NCI-H748 (cell line): ENCODE measurements around the gene PPP2R5C.
A peak's percentile ranks its signal among the peaks of the same experiment; 100 is the strongest.

Experiments
- DNase-seq: peaks from one replicate; lab custom pipeline; 2025; ENCODE audit not compliant: unreplicated experiment; lab: John Stamatoyannopoulos, UW

PPP2R5C gene

GRCh38 chr14:101749756-101750155 lies 11.8 kb upstream of the PPP2R5C start:
- DNase-seq, result peak; percentile 51

- no peak for DNase-seq
Observed at GRCh38 chr14:101754893-101755292, 6.6 kb upstream of the PPP2R5C start.

- no peak for DNase-seq
Observed at GRCh38 chr14:101755591-101756324, 5.8 kb upstream of the PPP2R5C start.

DNA sequence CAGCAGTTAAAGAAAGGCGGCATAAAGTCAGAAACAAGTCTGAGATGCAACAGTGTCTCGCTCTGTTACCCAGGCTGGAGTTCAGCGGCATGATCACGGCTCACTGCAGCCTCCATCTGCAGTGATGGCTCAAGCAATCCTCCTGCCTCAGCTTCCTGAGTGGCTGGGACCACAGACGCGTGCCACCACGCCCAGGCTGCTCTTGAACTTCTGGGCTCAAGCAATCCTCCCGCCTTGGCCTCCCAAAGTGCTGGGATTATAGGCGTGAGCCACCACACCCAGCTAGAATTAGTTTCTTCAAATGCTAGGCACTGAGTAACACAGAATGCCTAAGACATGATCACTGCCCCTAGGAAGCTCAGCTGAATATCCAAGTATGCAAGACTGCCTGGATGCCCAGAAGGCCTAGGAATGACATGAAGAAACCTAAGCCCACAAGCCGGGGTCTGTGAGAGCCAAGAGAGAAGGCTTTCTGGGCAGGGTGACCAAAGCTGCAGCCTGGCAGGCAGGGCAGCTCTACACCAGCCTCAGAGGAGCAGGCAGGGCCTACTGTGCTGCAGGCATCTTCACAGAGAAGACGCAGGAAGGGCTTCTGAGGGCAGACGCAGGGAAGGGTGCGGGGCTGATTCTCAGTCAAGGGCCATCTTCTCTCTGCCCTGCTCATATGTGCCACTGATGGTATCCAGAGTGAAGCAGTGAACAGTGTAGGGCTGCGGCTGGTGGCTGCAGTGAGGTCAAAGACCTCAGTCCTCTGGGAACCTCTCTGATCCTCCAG lies 4.3 kb upstream of the PPP2R5C start:
- no peak for DNase-seq

DNA sequence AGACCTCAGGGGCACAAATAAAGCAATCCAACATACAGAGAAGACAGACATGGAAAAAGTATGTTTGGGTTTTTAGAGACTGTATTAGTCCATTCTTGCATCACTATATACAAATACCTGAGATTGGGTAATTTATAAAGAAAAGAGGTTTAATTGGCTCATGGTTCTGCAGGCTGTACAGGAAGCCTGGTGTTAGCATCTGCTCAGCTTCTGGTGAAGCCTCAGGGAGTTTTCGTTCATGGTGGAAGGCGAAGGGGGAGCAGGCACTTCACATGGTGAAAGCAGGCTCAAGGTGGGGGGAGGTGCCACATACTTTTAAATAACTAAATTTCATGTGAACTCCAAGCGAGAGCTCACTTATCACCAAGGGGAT lies 3.7 kb upstream of the PPP2R5C start:
- no peak for DNase-seq

- no peak for DNase-seq
Observed at GRCh38 chr14:101758913-101759593, 2.5 kb upstream of the PPP2R5C start.

GRCh38 chr14:101760138-101761011 lies 1.1 kb upstream of the PPP2R5C start:
- DNase-seq, result peak; percentile 97

DNA sequence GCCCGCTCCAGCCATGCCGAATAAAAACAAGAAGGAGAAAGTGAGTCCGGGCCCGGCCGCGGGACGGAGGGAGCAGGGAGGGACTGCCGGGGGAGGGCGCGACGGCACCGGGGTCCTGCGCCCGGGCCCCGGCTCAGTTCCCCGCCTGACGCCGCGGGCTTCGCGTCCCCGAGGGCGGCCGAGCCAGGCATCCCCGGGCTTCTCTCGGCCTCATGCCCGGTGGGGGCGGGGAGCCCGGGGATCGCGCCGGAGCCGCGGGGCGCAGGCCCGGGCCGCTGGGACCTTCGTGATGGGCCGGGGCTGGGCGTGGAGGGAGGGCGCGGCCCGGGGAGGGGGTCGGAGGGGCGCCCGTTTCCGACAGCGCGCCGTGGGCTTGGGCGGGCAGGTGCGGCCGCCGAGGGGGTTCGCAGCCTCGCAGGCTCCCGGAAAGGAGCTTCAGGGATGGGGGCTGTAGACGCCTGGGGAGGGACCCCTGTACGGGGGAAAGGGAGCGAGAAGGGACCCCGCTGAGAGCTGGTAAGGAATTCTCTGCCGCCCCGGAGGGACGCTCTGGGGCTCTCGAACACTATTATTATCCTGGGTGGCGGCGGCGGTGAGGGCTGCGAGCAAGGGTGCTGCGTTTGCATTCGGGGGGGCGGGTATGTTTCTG lies 496 bp downstream of the PPP2R5C start:
- DNase-seq, result peak; percentile 70

DNA sequence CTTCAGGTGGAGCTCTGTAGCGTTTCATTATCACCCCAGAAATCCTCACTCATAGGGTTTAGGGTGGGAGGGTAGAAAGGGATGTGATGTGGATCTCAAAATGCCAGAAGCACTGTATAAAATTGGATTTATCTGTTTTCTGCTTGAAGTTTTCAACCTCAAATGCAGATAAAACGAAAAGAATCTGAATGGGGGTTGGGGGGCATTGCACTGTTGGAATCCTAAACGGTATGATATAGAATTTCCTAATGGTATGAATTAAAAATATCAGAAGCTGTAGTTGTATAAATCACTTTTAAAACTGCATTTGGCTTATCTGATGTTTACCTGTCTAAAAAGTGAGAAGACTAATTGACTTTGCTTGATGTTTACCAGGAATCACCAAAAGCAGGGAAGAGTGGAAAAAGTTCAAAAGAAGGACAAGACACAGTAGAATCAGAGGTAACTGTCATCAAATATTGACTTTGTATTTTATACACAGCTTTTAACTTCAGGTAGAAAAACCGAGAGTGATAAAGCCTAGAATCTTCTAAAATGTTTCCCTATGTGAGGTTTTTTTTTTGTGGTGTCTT lies 1.1 kb downstream of the PPP2R5C start:
- DNase-seq, result no peak

DNA sequence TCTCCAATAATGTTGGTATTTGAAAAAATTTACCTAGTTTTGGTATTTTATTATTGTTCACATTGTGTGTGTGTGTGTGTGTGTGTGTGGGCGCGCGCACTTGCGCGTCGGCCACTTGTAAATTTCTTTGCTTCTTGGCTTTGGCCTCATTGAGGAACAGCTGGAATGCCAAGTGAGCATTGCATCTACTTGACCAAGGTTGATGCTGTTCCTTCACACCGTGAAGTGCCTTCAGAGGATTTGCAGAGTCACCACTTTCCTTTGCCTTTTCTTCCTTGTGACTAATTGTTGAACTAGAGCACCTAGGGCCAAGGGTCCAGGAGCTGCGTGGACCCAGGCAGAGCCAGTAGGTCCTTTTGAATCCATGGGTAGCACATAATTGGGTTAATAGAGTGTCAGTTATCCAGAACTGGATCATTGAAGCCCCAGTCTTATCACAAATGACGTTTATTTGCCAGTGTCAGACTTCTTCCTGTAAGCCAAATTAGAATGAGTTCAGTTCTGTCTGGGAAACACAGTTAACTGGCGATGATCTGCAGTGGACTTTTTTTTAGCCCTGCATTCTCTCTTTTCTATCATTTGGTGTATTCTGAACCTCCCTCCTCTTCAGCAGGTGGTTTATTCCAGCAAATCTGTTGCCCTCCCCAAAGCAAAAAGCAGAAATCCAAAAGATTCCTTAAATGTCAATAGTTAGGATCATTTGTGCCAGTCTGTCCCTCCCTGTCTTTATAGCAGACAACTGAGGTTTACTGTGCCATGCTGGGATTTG lies 2.6 kb downstream of the PPP2R5C start:
- DNase-seq, result no peak

DNA sequence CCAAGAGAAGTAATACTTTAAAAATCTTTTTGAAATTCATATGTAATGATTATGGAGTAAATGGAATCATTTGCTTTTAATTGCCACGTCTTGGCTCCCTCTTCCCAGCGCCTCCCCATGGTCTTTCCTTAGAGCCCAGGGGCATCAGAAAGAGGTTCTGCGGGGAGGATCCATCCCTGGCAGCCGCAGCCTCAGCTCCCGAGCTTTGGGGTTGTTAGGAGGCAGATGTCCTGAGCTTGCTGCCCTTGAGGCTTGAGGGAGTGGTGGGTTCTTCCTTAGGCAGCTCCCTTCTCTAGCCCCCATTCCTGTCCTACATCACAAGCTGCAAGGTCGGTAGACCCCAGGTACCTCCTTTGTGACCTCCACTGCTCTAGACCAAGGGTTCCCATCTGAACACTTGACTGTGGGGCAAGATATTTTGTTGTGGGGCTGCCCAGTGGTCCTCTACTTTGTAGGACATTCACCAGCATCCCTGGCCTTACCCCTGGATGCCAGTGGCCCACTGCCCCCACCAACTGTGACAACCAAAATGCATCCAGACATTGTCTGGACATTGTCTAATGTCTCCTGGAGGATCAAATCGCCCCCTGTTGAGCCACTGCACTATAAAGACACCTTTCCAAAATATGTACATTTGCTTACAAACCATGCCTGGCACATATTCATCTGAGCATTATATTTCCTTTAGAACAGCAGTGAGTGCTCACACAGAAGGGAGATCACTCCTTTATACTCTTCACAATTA lies 6.3 kb downstream of the PPP2R5C start:
- DNase-seq, result no peak

GRCh38 chr14:101770183-101770582 lies 8.7 kb downstream of the PPP2R5C start:
- DNase-seq, result no peak

DNA sequence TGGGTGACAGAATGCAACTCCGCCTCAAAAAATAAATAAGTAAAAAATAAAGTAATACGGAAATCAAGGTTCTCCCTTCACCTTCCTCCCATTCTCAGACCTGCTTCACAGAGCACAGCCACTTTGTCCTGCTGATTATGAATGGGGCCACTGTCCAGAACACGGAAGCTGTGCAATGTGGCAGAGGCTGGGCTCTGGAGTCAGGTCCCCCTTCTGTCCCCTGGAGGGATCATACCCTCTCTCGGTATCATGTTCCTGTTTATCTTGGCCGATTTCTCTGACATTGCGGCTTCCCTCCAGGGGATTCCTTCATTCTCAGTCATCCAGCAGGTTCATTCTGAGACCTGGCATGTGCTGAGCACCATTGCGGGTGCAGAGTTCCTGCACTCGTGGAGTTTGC lies 11.3 kb downstream of the PPP2R5C start:
- no peak for DNase-seq

DNA sequence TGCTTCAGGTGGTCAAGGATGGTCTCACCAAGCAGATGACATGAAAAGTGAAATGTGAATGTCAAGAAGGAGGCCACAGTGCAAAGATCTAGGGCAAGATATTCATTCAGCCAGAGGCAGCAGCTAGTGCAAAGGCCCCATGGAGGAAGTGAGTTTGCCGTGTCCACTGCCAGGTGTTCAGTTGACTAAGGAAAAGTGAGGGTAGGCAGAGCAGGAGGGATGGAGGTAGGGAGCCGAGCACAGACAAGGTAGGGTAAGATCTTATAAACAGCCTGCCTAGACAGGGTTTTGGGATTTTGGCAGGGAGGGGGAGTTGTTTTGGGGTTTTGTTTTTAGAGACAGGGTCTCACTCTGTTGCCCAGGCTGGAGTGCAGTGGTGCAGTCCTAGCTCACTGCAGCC lies 11.9 kb downstream of the PPP2R5C start:
- DNase-seq, result no peak

DNA sequence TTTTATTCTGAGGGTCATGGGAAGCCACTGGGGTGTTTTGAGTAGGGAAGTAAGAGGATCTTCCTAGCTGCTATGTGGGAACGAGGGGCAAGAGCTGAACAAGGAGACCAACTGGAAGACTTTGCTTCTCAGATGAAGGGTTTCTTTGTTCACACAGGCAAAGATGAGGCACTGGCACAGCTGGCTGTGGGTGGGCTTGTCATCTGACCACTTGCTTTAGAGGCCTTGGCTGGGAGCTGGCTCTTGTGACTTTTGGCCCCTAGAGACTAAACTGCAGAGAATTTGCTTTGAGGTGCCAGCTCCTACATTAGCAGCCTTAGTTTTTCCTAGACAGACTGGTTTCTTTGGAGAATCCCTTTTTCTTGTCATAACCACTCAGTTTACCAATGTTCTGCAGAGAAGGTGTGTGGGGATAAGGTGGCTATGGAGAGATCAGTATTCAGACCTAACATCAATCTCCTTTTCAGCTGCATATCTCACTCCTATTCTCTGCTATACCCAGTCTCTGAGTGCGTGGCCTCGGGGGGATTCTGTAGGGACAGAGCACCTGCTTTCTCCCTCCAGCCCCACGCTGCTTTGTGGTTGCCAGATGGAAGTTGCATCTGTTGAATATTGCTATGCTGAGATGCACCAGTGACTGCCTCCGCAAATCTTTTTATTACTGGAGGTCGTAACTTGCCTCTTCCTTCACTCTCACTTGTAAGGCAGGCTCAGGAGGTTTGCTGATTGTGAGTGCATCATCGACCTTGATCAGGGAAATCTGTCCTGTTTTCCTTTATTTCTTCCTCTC lies 12.7 kb downstream of the PPP2R5C start:
- DNase-seq, result no peak

DNA sequence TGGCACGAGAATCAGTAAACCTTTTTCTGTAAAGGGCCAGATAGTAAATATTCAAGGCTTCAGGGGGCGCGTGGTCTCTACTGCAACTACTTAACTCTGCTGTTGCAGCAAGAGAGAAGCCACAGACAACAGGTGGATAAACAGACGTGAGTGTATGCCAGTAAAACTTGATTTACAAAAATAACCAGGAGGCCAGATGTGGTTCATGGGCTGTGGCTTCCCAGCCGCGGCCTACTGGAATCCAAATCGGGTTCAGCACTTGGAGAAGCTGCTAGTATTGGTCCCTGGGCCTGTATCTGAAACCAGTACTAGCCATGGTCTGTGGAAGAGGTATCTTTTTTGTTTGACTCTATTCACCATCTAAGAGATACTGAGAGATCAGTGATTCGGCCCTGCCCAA lies 13.3 kb downstream of the PPP2R5C start:
- DNase-seq, result no peak

- no peak for DNase-seq
Observed at GRCh38 chr14:101775826-101776225, 14.3 kb downstream of the PPP2R5C start.

DNA sequence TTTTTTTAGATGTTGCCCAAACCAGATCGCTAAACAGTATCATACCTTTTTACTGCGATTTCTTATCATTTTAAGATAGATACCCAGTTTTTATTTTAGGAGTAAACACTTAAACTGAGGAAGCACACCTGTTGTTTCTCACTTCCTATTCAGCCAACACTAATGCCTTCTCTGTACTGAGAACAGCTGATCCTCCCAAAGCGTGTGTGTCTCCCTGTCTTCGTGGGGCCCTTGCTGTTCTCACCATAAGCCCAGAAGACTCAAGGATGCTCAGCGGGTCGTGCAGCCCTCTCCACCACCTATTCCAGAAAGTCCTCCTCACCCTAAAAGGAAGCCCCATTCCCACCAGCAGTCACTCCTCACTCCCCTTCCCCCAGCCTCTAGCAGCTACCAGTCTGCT lies 14.8 kb downstream of the PPP2R5C start:
- no peak for DNase-seq
